Limb (tissue), 2 donors: ENCODE measurements around the gene GIPC1.

Experiments
- DNase-seq, 2 donors: peaks; one replicate each; pipeline ENCODE4 v3.0.0-alpha.2; 2016; ENCODE audit errors: extremely low spot score in 2 of 2

The GIPC1 gene

GRCh38 chr19:14494910-14495671 is 836 bp downstream of the GIPC1 start:
- no peak for DNase-seq

GRCh38 chr19:14494411-14494810 is 1.5 kb downstream of the GIPC1 start:
- no peak for DNase-seq

GRCh38 chr19:14492756-14493337 is 3.1 kb downstream of the GIPC1 start:
- DNase-seq: no peak

- no peak for DNase-seq
These were observed 8.4 kb downstream of the GIPC1 start for GRCh38 chr19:14487370-14488125.

- no peak for DNase-seq
These were observed 13.6 kb downstream of the GIPC1 start for GRCh38 chr19:14482172-14482941.

- no peak for DNase-seq
These were observed 15.2 kb downstream of the GIPC1 start for GRCh38 chr19:14480700-14481079.

GRCh38 chr19:14479975-14480699 is 15.8 kb downstream of the GIPC1 start:
- peak in 1 of 2 donors; percentile 83 for DNase-seq

- no peak for DNase-seq
These were observed 16.5 kb downstream of the GIPC1 start for GRCh38 chr19:14479309-14479974.

- DNase-seq: no peak
These were observed 17.8 kb downstream of the GIPC1 start for GRCh38 chr19:14478113-14478545.

- DNase-seq: peak; percentile 62 to 84
These were observed 18.4 kb downstream of the GIPC1 start for GRCh38 chr19:14477418-14478112.

- peak in 1 of 2 donors; percentile 55 for DNase-seq
These were observed 19.1 kb downstream of the GIPC1 start for GRCh38 chr19:14476673-14477401.

GRCh38 chr19:14476327-14476672 is 19.6 kb downstream of the GIPC1 start:
- no peak for DNase-seq

GRCh38 chr19:14475251-14476073 is 20.5 kb downstream of the GIPC1 start, which contains the start of gene PTGER1:
PTGER1 (minus strand) TSS chr19:14475354; CDS start chr19:14474320, 1,034 bp downstream.
- DNase-seq: no peak

- no peak for DNase-seq
These were observed 21.1 kb downstream of the GIPC1 start for GRCh38 chr19:14474827-14475226.

- peak in 1 of 2 donors; percentile 47 for DNase-seq
These were observed 21.8 kb downstream of the GIPC1 start for GRCh38 chr19:14473978-14474578.

- DNase-seq: peak in 1 of 2 donors; percentile 55
These were observed 22.6 kb downstream of the GIPC1 start for GRCh38 chr19:14473073-14473977.
